K562 (cell line): ENCODE measurements around the gene PRR35. TPM values are rescaled to one million over a fixed set of nuclear protein-coding genes. Genes with fewer than 3 reads are reported as not detected.

Experiments used
- ATF1 ChIP-seq, 2 experiments: fragments of 450-650 bp in 1 of 2; IDR thresholded peaks; 2 replicates each; pipeline ENCODE4 v1.6.1; 2016; ENCODE audit warnings: missing compliant biosample characterization in 1 of 2, missing genetic modification characterization in 1 of 2
- BRD4 ChIP-seq: fragments of 200-600 bp; sonication (generic); IDR thresholded peaks from 2 replicates; pipeline ENCODE4 v1.6.1; 2017; ENCODE audit warnings: inconsistent platforms
- CHD1 ChIP-seq: fragments of 200-600 bp; sonication (generic); IDR thresholded peaks from one replicate; pipeline ENCODE4 v1.6.1; 2012; ENCODE audit warnings: mild to moderate bottlenecking, moderate library complexity, low read length, inconsistent platforms
- CHD2 ChIP-seq: IDR thresholded peaks from 2 replicates; pipeline ENCODE4 v1.6.1; 2011; ENCODE audit warnings: low read depth, low read length
- ETS2 ChIP-seq: IDR thresholded peaks from 2 replicates; pipeline ENCODE4 v1.6.1; 2016; ENCODE audit warnings: borderline replicate concordance, missing genetic modification characterization, mild to moderate bottlenecking, moderate library complexity, missing compliant biosample characterization; ENCODE audit not compliant: poor library complexity, severe bottlenecking
- ETV5 ChIP-seq: sonication (generic); formaldehyde crosslinking; IDR thresholded peaks from 2 replicates; pipeline ENCODE4 v1.4.0; 2020; ENCODE audit warnings: low read depth, mild to moderate bottlenecking, missing genetic modification reagents
- FOXP1 ChIP-seq: sonication (generic); formaldehyde crosslinking; IDR thresholded peaks from 2 replicates; pipeline ENCODE4 v1.8.0; 2022; ENCODE audit warnings: mild to moderate bottlenecking, missing genetic modification reagents
- HNRNPH1 ChIP-seq: fragments of 200-400 bp; formaldehyde crosslinking; optimal IDR thresholded peaks from 2 replicates; pipeline ENCODE3; 2017; ENCODE audit warnings: low read depth, mild to moderate bottlenecking, low read length, moderate library complexity
- KHSRP ChIP-seq: fragments of 450-650 bp; IDR thresholded peaks from 2 replicates; pipeline ENCODE4 v1.6.1; 2017
- POLR2G ChIP-seq: fragments of 200-400 bp; formaldehyde crosslinking; IDR thresholded peaks from 2 replicates; pipeline ENCODE4 v1.6.1; 2017; ENCODE audit warnings: low read depth, mild to moderate bottlenecking, antibody characterized with exemption, low read length, moderate library complexity
- POLR3G ChIP-seq: IDR thresholded peaks from 2 replicates; pipeline ENCODE4 v1.6.1; 2011; ENCODE audit not compliant: insufficient read length, insufficient replicate concordance; ENCODE audit errors: extremely low read depth
- ZBTB2 ChIP-seq: fragments of 450-650 bp; IDR thresholded peaks from 2 replicates; pipeline ENCODE4 v1.6.1; 2016; ENCODE audit warnings: antibody characterized with exemption
- ZFP36 ChIP-seq: fragments of 150-350 bp; IDR thresholded peaks from 2 replicates; pipeline ENCODE4 v1.6.1; 2018; ENCODE audit warnings: low read length, low read depth; ENCODE audit not compliant: partially characterized antibody
- ZNF174 ChIP-seq: fragments of 250-450 bp; sonication (Bioruptor Pico); IDR thresholded peaks from 2 replicates; pipeline ENCODE4 v1.4.0; 2020; ENCODE audit warnings: mild to moderate bottlenecking
- ZNF277 ChIP-seq: fragments of 250-450 bp; sonication (Bioruptor Pico); IDR thresholded peaks from 2 replicates; pipeline ENCODE4 v1.8.0; 2022; ENCODE audit warnings: inconsistent platforms, mild to moderate bottlenecking, moderate library complexity, borderline replicate concordance
- ZNF445 ChIP-seq: fragments of 250-450 bp; sonication (Bioruptor Pico); IDR thresholded peaks from 2 replicates; pipeline ENCODE4 v1.4.0; 2020; ENCODE audit warnings: low read depth, mild to moderate bottlenecking, moderate library complexity
- ZNF507 ChIP-seq: conservative IDR thresholded peaks from 2 replicates; pipeline ENCODE4 v1.6.1; 2017; ENCODE audit warnings: missing genetic modification characterization, missing compliant biosample characterization
- polyA plus RNA-seq, 8 experiments: library from polyadenylated mRNA; depleted of rRNA in 4 of 8; stranded (reverse) in 5 of 8; unstranded in 3 of 8; fragments of >200 nt; fragmentation: Nextera tagmentation in 2 of 8; fragmentation: Illumina TruSeq in 1 of 8; extraction: Ambion mirVana in 2 of 8; extraction: Trizol in 1 of 8; gene quantifications; 2 replicates each; pipeline versions ENCODE4 v1.2.1 to v1.2.3, GENCODE V29; 2011 to 2014; ENCODE audit warnings: inconsistent platforms in 1 of 8, missing spikeins in 1 of 8
- total RNA-seq, 7 experiments: library from RNA; depleted of rRNA in 6 of 7; stranded (reverse); fragments of >200 nt in 6 of 7; fragmentation: Illumina TruSeq in 2 of 7; extraction: Trizol in 2 of 7; gene quantifications; 2 replicates each; pipeline versions ENCODE4 v1.2.1 to v1.2.3, GENCODE V29; 2011 to 2021; ENCODE audit warnings: low replicate concordance in 1 of 7
- TF ChIP-seq, protein P1 (sequence below): fragments of 450-650 bp; IDR thresholded peaks from 2 replicates; pipeline ENCODE4 v1.6.1; 2016; ENCODE audit warnings: mild to moderate bottlenecking
- TF ChIP-seq, protein P2 (sequence below): sonication (generic); formaldehyde crosslinking; IDR thresholded peaks from 2 replicates; pipeline ENCODE4 v1.8.0; 2022; ENCODE audit warnings: mild to moderate bottlenecking, missing genetic modification reagents
- TF ChIP-seq, protein P3 (sequence below): sonication (generic); formaldehyde crosslinking; IDR thresholded peaks from 2 replicates; pipeline ENCODE4 v1.9.0; 2022; ENCODE audit warnings: mild to moderate bottlenecking, missing genetic modification reagents

Gene PRR35
- total and polyA plus RNA-seq, 9 of the 15 experiments (the other 6 are each of a cell fraction or from before 2014, with no cell fraction given): 0.17 to 0.45 (median 0.21) TPM; not detected in 5

- no peak for TF ChIP-seq ATF1 (CRISPR knock-in tag; IDR thresholded peaks at IDR 0.05)
- peak; percentile 76 for TF ChIP-seq ATF1 (tag; IDR thresholded peaks at IDR 0.05)
- TF ChIP-seq, protein P1, sequence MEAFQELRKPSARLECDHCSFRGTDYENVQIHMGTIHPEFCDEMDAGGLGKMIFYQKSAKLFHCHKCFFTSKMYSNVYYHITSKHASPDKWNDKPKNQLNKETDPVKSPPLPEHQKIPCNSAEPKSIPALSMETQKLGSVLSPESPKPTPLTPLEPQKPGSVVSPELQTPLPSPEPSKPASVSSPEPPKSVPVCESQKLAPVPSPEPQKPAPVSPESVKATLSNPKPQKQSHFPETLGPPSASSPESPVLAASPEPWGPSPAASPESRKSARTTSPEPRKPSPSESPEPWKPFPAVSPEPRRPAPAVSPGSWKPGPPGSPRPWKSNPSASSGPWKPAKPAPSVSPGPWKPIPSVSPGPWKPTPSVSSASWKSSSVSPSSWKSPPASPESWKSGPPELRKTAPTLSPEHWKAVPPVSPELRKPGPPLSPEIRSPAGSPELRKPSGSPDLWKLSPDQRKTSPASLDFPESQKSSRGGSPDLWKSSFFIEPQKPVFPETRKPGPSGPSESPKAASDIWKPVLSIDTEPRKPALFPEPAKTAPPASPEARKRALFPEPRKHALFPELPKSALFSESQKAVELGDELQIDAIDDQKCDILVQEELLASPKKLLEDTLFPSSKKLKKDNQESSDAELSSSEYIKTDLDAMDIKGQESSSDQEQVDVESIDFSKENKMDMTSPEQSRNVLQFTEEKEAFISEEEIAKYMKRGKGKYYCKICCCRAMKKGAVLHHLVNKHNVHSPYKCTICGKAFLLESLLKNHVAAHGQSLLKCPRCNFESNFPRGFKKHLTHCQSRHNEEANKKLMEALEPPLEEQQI: no peak
- TF ChIP-seq, protein P2, sequence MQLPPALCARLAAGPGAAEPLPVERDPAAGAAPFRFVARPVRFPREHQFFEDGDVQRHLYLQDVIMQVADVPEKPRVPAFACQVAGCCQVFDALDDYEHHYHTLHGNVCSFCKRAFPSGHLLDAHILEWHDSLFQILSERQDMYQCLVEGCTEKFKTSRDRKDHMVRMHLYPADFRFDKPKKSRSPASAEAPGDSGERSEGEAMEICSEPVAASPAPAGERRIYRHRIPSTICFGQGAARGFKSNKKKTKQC (CRISPR knock-in tag): peak; percentile 19; the same call in 1 of the 2 replicates
- TF ChIP-seq BRD4: no peak
- no peak for TF ChIP-seq CHD2
- TF ChIP-seq ZNF277 (CRISPR knock-in tag): no peak
- TF ChIP-seq, protein P3, sequence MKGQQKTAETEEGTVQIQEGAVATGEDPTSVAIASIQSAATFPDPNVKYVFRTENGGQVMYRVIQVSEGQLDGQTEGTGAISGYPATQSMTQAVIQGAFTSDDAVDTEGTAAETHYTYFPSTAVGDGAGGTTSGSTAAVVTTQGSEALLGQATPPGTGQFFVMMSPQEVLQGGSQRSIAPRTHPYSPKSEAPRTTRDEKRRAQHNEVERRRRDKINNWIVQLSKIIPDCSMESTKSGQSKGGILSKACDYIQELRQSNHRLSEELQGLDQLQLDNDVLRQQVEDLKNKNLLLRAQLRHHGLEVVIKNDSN (CRISPR knock-in tag): peak; percentile 75
- peak; percentile 83; the same call in 1 of the 2 replicates for TF ChIP-seq FOXP1 (CRISPR knock-in tag)
- TF ChIP-seq CHD1: no peak
- TF ChIP-seq POLR3G: no peak
- no peak for TF ChIP-seq ZNF445 (CRISPR knock-in tag)
- TF ChIP-seq ZNF507 (tag): no peak
- TF ChIP-seq ETS2 (tag): no peak
- TF ChIP-seq ZBTB2: peak; percentile 64; the same call in 1 of the 2 replicates
- TF ChIP-seq HNRNPH1: no peak
- no peak for TF ChIP-seq KHSRP
- peak; percentile 78 for TF ChIP-seq POLR2G
- no peak for TF ChIP-seq ZFP36
- TF ChIP-seq ETV5 (CRISPR knock-in tag): no peak
- no peak for TF ChIP-seq ZNF174 (CRISPR knock-in tag)
Measured at GRCh38 chr16:566475-567372, 6.5 kb downstream of the PRR35 start, which contains the start of gene NHLRC4 (continued).
